GM23338 (cell line): ENCODE results near the gene RAB3GAP2. TPM values are rescaled to one million over a fixed set of nuclear protein-coding genes. Genes with fewer than 3 reads are reported as not detected.

Experiments
- ATAC-seq: fragments of 200-7000 bp; cut with Tn5 transposase; 3 replicates; pipeline ENCODE4 v1.9.1; 2020
- DNase-seq: peaks from one replicate; pipeline ENCODE4 v3.0.0-alpha.2; 2015; ENCODE audit warnings: low spot score
- H2AFZ ChIP-seq: fragments of 200-600 bp; sonication (generic); 2 replicates; pipeline ENCODE4 v1.8.0; 2016; ENCODE audit warnings: antibody characterized with exemption, mild to moderate bottlenecking, moderate library complexity
- H3F3A ChIP-seq: fragments of 200-600 bp; sonication (generic); replicated peaks from 2 replicates; pipeline ENCODE4 v1.8.0; 2017; ENCODE audit warnings: antibody characterized with exemption, mixed run types, low read depth
- H3K27ac ChIP-seq: fragments of 200-600 bp; sonication (generic); 2 replicates; pipeline ENCODE4 v1.6.1; 2016; ENCODE audit warnings: low read depth
- H3K27me3 ChIP-seq: fragments of 200-600 bp; sonication (generic); 2 replicates; pipeline ENCODE4 v1.8.0; 2016; ENCODE audit warnings: mild to moderate bottlenecking, mixed run types, moderate library complexity; ENCODE audit not compliant: insufficient read depth
- H3K36me3 ChIP-seq: fragments of 200-600 bp; sonication (generic); 2 replicates; pipeline ENCODE4 v1.8.0; 2016; ENCODE audit warnings: mild to moderate bottlenecking; ENCODE audit not compliant: insufficient read depth
- H3K4me1 ChIP-seq: fragments of 200-600 bp; sonication (generic); 2 replicates; pipeline ENCODE4 v1.8.0; 2016; ENCODE audit warnings: mild to moderate bottlenecking, moderate library complexity; ENCODE audit not compliant: insufficient read depth
- H3K4me2 ChIP-seq: fragments of 200-600 bp; sonication (generic); 2 replicates; pipeline ENCODE4 v1.7.1; 2017; ENCODE audit warnings: mixed run types
- H3K4me3 ChIP-seq: fragments of 200-600 bp; sonication (generic); 2 replicates; pipeline ENCODE4 v1.6.1; 2016; ENCODE audit warnings: mixed run types
- H3K79me2 ChIP-seq: fragments of 200-600 bp; sonication (generic); replicated peaks from 2 replicates; pipeline ENCODE4 v1.8.0; 2017; ENCODE audit warnings: mild to moderate bottlenecking; ENCODE audit not compliant: insufficient read depth
- H3K9me2 ChIP-seq: fragments of 200-600 bp; sonication (generic); 2 replicates; pipeline ENCODE4 v1.8.0; 2017; ENCODE audit not compliant: insufficient read depth
- H4K20me1 ChIP-seq: fragments of 200-600 bp; sonication (generic); replicated peaks from 2 replicates; pipeline ENCODE4 v1.8.0; 2017; ENCODE audit warnings: mild to moderate bottlenecking; ENCODE audit not compliant: insufficient read depth
- H3K27ac Mint-ChIP-seq: 2 replicates; pipeline ENCODE4 v1.8.0; 2020; ENCODE audit warnings: inconsistent platforms, mild to moderate bottlenecking, moderate library complexity, mixed read lengths
- H3K27me3 Mint-ChIP-seq: 3 replicates; pipeline ENCODE4 v1.8.0; 2022; ENCODE audit warnings: low read depth, mild to moderate bottlenecking, moderate library complexity, mixed read lengths, inconsistent platforms; ENCODE audit not compliant: insufficient read depth, poor library complexity
- H3K36me3 Mint-ChIP-seq: 3 replicates; pipeline ENCODE4 v1.8.0; 2021; ENCODE audit warnings: low read depth, mild to moderate bottlenecking, inconsistent platforms, moderate library complexity, mixed read lengths
- H3K4me1 Mint-ChIP-seq: 3 replicates; pipeline ENCODE4 v1.8.0; 2020; ENCODE audit warnings: mild to moderate bottlenecking, inconsistent platforms, mixed read lengths
- H3K4me3 Mint-ChIP-seq: 3 replicates; pipeline ENCODE4 v1.8.0; 2021; ENCODE audit warnings: moderate library complexity, mild to moderate bottlenecking, inconsistent platforms, mixed read lengths
- H3K9me3 Mint-ChIP-seq: 3 replicates; pipeline ENCODE4 v1.8.0; 2020; ENCODE audit warnings: moderate library complexity, mild to moderate bottlenecking, inconsistent platforms, mixed read lengths
- CREB1 ChIP-seq: fragments of 250-450 bp; sonication (Bioruptor Pico); IDR thresholded peaks from 2 replicates; pipeline ENCODE4 v1.5.0; 2020; ENCODE audit warnings: low read depth, mild to moderate bottlenecking, moderate library complexity
- CTCF ChIP-seq, 2 experiments: fragments of 200-600 bp in 1 of 2; sonication (generic) in 1 of 2; conservative IDR thresholded peaks; 2 replicates each; pipeline versions ENCODE4 v1.5.1 to v1.6.1; 2016 to 2017; ENCODE audit warnings: antibody characterized with exemption in 2 of 2, low read depth in 2 of 2, mild to moderate bottlenecking in 2 of 2, moderate library complexity in 1 of 2
- ETS1 ChIP-seq: IDR thresholded peaks from 2 replicates; pipeline ENCODE4 v1.6.1; 2016; ENCODE audit warnings: antibody characterized with exemption
- EZH2 ChIP-seq: fragments of 200-600 bp; sonication (generic); IDR thresholded peaks from one replicate; pipeline ENCODE4 v1.8.0; 2017; ENCODE audit warnings: antibody characterized with exemption, mild to moderate bottlenecking, low read depth; ENCODE audit not compliant: unreplicated experiment
- EZH2phosphoT487 ChIP-seq: fragments of 200-600 bp; sonication (generic); IDR thresholded peaks from one replicate; pipeline ENCODE4 v1.8.1; 2018; ENCODE audit warnings: antibody characterized with exemption; ENCODE audit not compliant: unreplicated experiment
- JUNB ChIP-seq: IDR thresholded peaks from one replicate; pipeline ENCODE4 v1.6.1; 2016; ENCODE audit warnings: antibody characterized with exemption; ENCODE audit not compliant: unreplicated experiment
- NANOG ChIP-seq: IDR thresholded peaks from 2 replicates; pipeline ENCODE4 v1.6.1; 2016; ENCODE audit warnings: antibody characterized with exemption, borderline replicate concordance
- POLR2AphosphoS5 ChIP-seq: IDR thresholded peaks from 2 replicates; pipeline ENCODE4 v1.6.1; 2016; ENCODE audit warnings: antibody characterized with exemption, low read depth
- STAT1 ChIP-seq: IDR thresholded peaks from one replicate; pipeline ENCODE4 v1.6.1; 2016; ENCODE audit warnings: antibody characterized with exemption; ENCODE audit not compliant: unreplicated experiment
- ZNF114 ChIP-seq: fragments of 250-450 bp; sonication (Bioruptor Pico); IDR thresholded peaks from 2 replicates; pipeline ENCODE4 v1.5.0; 2020; ENCODE audit warnings: mild to moderate bottlenecking, moderate library complexity
- ZNF331 ChIP-seq: fragments of 250-450 bp; sonication (Bioruptor Pico); IDR thresholded peaks from 2 replicates; pipeline ENCODE4 v1.5.0; 2020; ENCODE audit warnings: low read depth, mild to moderate bottlenecking, moderate library complexity
- polyA plus RNA-seq: library from polyadenylated mRNA; unstranded; fragments of >200 nt; fragmentation: Nextera tagmentation; extraction: Ambion mirVana; gene quantifications from 2 replicates; pipeline ENCODE4 v1.2.1, GENCODE V29; 2016
- total RNA-seq: library from RNA; depleted of rRNA; stranded (reverse); fragments of >200 nt; shearing (Covaris generic); gene quantifications from 2 replicates; pipeline ENCODE4 v1.2.3, GENCODE V29; 2014
- TF ChIP-seq, protein P1 (sequence below): fragments of 250-450 bp; sonication (Bioruptor Pico); IDR thresholded peaks from 2 replicates; pipeline ENCODE4 v1.5.0; 2020; ENCODE audit warnings: mild to moderate bottlenecking, moderate library complexity
- TF ChIP-seq, protein P2 (sequence below): IDR thresholded peaks from one replicate; pipeline ENCODE4 v1.6.1; 2018; ENCODE audit warnings: antibody characterized with exemption; ENCODE audit not compliant: unreplicated experiment

The RAB3GAP2 gene
- total and polyA plus RNA-seq, 2 experiments from 2014 or later: 19.4 to 44.6 TPM

DNA sequence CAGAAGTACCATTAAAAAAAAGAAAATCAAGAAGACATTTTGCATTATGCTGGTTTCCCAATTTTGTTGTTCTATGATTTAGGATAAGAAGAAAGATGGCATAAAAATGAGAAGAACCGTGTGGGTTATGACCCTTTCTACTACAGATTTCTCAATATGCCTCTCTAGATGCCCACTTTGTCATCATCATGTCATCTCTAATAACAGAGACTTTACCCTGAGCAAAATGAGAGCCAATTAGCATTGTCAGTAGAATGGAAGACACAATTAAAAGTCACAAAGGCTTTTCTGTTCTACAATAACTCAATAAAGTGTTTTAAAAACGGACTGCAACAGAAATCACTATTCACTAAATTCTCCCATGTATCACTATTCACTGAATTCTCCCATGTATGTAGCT is 85.5 kb downstream of the RAB3GAP2 start:
- peaks cover 21% of the 10 kb centered on the region for H3K36me3 ChIP-seq
- no peak overlapping the region for H3K27ac ChIP-seq
- H3F3A ChIP-seq: no peaks in the 10 kb centered on the region
- no peaks in the 10 kb centered on the region for H3K4me1 ChIP-seq
- H3K79me2 ChIP-seq: no peaks in the 10 kb centered on the region
- Mint-ChIP-seq H3K36me3 (peaks cover 44% of the 10 kb centered on the region), H3K27ac (no peak overlapping the region), H3K9me3 (no peaks in the 10 kb centered on the region), H3K4me1 (no peaks in the 10 kb centered on the region), H3K4me3 (no peak overlapping the region), H3K27me3 (no peaks in the 10 kb centered on the region)
- H4K20me1 ChIP-seq: no peaks in the 10 kb centered on the region
- H2AFZ ChIP-seq: no peak overlapping the region
- DNase-seq (no peak), ATAC-seq (no peak)
- H3K4me2 ChIP-seq: no peak overlapping the region
- H3K9me2 ChIP-seq: no peaks in the 10 kb centered on the region
- TF ChIP-seq EZH2phosphoT487 (no peak), CREB1 (no peak), ZNF331 (CRISPR knock-in tag) (no peak), POLR2AphosphoS5 (no peak), ZNF114 (no peak), CTCF (conservative IDR thresholded peaks at IDR 0.05; ENCODE audit: low read depth in 2 of 2) (no peak), JUNB (no peak), ETS1 (no peak), STAT1 (no peak), NANOG (no peak), EZH2 (no peak)
- TF ChIP-seq, protein P1, sequence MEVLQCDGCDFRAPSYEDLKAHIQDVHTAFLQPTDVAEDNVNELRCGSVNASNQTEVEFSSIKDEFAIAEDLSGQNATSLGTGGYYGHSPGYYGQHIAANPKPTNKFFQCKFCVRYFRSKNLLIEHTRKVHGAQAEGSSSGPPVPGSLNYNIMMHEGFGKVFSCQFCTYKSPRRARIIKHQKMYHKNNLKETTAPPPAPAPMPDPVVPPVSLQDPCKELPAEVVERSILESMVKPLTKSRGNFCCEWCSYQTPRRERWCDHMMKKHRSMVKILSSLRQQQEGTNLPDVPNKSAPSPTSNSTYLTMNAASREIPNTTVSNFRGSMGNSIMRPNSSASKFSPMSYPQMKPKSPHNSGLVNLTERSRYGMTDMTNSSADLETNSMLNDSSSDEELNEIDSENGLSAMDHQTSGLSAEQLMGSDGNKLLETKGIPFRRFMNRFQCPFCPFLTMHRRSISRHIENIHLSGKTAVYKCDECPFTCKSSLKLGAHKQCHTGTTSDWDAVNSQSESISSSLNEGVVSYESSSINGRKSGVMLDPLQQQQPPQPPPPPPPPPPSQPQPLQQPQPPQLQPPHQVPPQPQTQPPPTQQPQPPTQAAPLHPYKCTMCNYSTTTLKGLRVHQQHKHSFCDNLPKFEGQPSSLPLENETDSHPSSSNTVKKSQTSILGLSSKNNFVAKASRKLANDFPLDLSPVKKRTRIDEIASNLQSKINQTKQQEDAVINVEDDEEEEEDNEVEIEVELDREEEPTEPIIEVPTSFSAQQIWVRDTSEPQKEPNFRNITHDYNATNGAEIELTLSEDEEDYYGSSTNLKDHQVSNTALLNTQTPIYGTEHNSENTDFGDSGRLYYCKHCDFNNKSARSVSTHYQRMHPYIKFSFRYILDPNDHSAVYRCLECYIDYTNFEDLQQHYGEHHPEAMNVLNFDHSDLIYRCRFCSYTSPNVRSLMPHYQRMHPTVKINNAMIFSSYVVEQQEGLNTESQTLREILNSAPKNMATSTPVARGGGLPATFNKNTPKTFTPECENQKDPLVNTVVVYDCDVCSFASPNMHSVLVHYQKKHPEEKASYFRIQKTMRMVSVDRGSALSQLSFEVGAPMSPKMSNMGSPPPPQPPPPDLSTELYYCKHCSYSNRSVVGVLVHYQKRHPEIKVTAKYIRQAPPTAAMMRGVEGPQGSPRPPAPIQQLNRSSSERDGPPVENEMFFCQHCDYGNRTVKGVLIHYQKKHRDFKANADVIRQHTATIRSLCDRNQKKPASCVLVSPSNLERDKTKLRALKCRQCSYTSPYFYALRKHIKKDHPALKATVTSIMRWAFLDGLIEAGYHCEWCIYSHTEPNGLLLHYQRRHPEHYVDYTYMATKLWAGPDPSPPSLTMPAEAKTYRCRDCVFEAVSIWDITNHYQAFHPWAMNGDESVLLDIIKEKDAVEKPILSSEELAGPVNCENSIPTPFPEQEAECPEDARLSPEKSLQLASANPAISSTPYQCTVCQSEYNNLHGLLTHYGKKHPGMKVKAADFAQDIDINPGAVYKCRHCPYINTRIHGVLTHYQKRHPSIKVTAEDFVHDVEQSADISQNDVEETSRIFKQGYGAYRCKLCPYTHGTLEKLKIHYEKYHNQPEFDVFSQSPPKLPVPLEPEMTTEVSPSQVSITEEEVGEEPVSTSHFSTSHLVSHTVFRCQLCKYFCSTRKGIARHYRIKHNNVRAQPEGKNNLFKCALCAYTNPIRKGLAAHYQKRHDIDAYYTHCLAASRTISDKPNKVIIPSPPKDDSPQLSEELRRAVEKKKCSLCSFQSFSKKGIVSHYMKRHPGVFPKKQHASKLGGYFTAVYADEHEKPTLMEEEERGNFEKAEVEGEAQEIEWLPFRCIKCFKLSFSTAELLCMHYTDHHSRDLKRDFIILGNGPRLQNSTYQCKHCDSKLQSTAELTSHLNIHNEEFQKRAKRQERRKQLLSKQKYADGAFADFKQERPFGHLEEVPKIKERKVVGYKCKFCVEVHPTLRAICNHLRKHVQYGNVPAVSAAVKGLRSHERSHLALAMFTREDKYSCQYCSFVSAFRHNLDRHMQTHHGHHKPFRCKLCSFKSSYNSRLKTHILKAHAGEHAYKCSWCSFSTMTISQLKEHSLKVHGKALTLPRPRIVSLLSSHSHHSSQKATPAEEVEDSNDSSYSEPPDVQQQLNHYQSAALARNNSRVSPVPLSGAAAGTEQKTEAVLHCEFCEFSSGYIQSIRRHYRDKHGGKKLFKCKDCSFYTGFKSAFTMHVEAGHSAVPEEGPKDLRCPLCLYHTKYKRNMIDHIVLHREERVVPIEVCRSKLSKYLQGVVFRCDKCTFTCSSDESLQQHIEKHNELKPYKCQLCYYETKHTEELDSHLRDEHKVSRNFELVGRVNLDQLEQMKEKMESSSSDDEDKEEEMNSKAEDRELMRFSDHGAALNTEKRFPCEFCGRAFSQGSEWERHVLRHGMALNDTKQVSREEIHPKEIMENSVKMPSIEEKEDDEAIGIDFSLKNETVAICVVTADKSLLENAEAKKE (CRISPR knock-in tag): no peak
- TF ChIP-seq, protein P2, sequence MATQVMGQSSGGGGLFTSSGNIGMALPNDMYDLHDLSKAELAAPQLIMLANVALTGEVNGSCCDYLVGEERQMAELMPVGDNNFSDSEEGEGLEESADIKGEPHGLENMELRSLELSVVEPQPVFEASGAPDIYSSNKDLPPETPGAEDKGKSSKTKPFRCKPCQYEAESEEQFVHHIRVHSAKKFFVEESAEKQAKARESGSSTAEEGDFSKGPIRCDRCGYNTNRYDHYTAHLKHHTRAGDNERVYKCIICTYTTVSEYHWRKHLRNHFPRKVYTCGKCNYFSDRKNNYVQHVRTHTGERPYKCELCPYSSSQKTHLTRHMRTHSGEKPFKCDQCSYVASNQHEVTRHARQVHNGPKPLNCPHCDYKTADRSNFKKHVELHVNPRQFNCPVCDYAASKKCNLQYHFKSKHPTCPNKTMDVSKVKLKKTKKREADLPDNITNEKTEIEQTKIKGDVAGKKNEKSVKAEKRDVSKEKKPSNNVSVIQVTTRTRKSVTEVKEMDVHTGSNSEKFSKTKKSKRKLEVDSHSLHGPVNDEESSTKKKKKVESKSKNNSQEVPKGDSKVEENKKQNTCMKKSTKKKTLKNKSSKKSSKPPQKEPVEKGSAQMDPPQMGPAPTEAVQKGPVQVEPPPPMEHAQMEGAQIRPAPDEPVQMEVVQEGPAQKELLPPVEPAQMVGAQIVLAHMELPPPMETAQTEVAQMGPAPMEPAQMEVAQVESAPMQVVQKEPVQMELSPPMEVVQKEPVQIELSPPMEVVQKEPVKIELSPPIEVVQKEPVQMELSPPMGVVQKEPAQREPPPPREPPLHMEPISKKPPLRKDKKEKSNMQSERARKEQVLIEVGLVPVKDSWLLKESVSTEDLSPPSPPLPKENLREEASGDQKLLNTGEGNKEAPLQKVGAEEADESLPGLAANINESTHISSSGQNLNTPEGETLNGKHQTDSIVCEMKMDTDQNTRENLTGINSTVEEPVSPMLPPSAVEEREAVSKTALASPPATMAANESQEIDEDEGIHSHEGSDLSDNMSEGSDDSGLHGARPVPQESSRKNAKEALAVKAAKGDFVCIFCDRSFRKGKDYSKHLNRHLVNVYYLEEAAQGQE: no peak
- no peak overlapping the region for H3K4me3 ChIP-seq
- no peaks in the 10 kb centered on the region for H3K27me3 ChIP-seq
